Smooth muscle cell (in vitro differentiated cells): ENCODE measurements around the gene RALGAPA2. TPM values are rescaled to one million over a fixed set of nuclear protein-coding genes. Genes with fewer than 3 reads are reported as not detected.

Experiments used
- DNase-seq: peaks from one replicate; lab custom pipeline; 2025; ENCODE audit not compliant: unreplicated experiment; lab: John Stamatoyannopoulos, UW
- H2AFZ ChIP-seq: fragments of 200-600 bp; sonication (generic); 2 replicates; pipeline ENCODE4 v1.6.0; 2016; ENCODE audit warnings: antibody characterized with exemption, low read depth, mild to moderate bottlenecking
- H3F3A ChIP-seq: fragments of 200-600 bp; sonication (generic); 2 replicates; pipeline ENCODE4 v1.6.0; 2017; ENCODE audit warnings: antibody characterized with exemption, low read depth
- H3K27ac ChIP-seq: fragments of 200-600 bp; sonication (generic); 2 replicates; pipeline ENCODE4 v1.5.1; 2016; ENCODE audit warnings: low read depth, mild to moderate bottlenecking
- H3K27me3 ChIP-seq: fragments of 200-600 bp; sonication (generic); 2 replicates; pipeline ENCODE4 v1.6.1; 2016; ENCODE audit warnings: low read depth, mild to moderate bottlenecking
- H3K36me3 ChIP-seq: fragments of 200-600 bp; sonication (generic); 2 replicates; pipeline ENCODE4 v1.5.1; 2016; ENCODE audit warnings: low read depth
- H3K4me1 ChIP-seq: fragments of 200-600 bp; sonication (generic); 2 replicates; pipeline ENCODE4 v1.5.1; 2016; ENCODE audit warnings: low read depth
- H3K4me2 ChIP-seq: fragments of 200-600 bp; sonication (generic); 2 replicates; pipeline ENCODE4 v1.6.0; 2016; ENCODE audit warnings: mild to moderate bottlenecking
- H3K4me3 ChIP-seq: fragments of 200-600 bp; sonication (generic); 2 replicates; pipeline ENCODE4 v1.5.1; 2016; ENCODE audit warnings: mild to moderate bottlenecking
- H3K79me2 ChIP-seq: fragments of 200-600 bp; sonication (generic); 2 replicates; pipeline ENCODE4 v1.6.0; 2016; ENCODE audit warnings: low read depth, mild to moderate bottlenecking
- H3K9ac ChIP-seq: fragments of 200-600 bp; sonication (generic); 2 replicates; pipeline ENCODE4 v1.6.0; 2016; ENCODE audit warnings: low read depth
- H3K9me3 ChIP-seq: fragments of 200-600 bp; sonication (generic); replicated peaks from 2 replicates; pipeline ENCODE4 v1.5.1; 2016; ENCODE audit warnings: low read depth
- H4K20me1 ChIP-seq: fragments of 200-600 bp; sonication (generic); 2 replicates; pipeline ENCODE4 v1.6.0; 2016; ENCODE audit warnings: low read depth
- WGBS: methylation state at CpG from one replicate; pipeline ENCODE4 v1.1.7; 2016; ENCODE audit warnings: low lambda C conversion rate; 5-methylcytosine and 5-hydroxymethylcytosine counted together
- polyA plus RNA-seq: library from polyadenylated mRNA; unstranded; fragments of >200 nt; fragmentation: Nextera tagmentation; extraction: Ambion mirVana; gene quantifications from 2 replicates; pipeline ENCODE4 v1.2.1, GENCODE V29; 2016
- total RNA-seq: library from RNA; depleted of rRNA; stranded (reverse); fragments of >200 nt; gene quantifications from 2 replicates; pipeline ENCODE4 v1.2.3, GENCODE V29; 2014
- TF ChIP-seq, protein P1 (sequence below): fragments of 200-600 bp; sonication (generic); IDR thresholded peaks from 2 replicates; pipeline ENCODE4 v1.5.1; 2017; ENCODE audit warnings: borderline replicate concordance, mild to moderate bottlenecking, antibody characterized with exemption; ENCODE audit not compliant: insufficient read depth, poor library complexity, severe bottlenecking

RALGAPA2 gene
- total and polyA plus RNA-seq, 2 experiments from 2014 or later: 3.5 to 6.2 TPM

DNA sequence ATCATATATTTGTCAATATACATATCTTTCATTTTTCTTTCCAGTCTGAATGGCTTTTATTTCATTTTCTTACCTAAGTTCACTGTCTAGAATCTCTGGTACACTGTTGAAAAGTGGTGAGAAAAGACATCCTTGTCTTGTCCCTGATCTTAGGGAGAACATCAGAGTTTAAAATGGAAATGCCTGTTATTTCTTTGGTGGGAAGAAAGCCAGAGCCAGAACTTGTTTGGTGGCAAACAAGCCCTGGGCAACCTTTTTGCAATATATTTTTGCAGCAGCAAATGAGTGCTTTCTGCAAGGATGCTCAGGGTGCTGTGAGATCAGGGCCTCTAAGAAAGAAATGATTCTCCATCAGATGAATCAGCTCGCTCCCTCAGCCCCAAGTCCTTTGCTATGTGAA lies 156.6 kb downstream of the RALGAPA2 start:
- DNase-seq: no peak
- no peaks in the 10 kb centered on the region for H3K9me3 ChIP-seq
- no peaks in the 10 kb centered on the region for H3F3A ChIP-seq
- no peaks in the 10 kb centered on the region for H3K4me1 ChIP-seq
- no peak overlapping the region for H3K27ac ChIP-seq
- TF ChIP-seq, protein P1, sequence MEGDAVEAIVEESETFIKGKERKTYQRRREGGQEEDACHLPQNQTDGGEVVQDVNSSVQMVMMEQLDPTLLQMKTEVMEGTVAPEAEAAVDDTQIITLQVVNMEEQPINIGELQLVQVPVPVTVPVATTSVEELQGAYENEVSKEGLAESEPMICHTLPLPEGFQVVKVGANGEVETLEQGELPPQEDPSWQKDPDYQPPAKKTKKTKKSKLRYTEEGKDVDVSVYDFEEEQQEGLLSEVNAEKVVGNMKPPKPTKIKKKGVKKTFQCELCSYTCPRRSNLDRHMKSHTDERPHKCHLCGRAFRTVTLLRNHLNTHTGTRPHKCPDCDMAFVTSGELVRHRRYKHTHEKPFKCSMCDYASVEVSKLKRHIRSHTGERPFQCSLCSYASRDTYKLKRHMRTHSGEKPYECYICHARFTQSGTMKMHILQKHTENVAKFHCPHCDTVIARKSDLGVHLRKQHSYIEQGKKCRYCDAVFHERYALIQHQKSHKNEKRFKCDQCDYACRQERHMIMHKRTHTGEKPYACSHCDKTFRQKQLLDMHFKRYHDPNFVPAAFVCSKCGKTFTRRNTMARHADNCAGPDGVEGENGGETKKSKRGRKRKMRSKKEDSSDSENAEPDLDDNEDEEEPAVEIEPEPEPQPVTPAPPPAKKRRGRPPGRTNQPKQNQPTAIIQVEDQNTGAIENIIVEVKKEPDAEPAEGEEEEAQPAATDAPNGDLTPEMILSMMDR: no peak
- WGBS: 95% methylated on average over 1 of the region's 1 CpG
- no peaks in the 10 kb centered on the region for H4K20me1 ChIP-seq
- H3K36me3 ChIP-seq: no peaks in the 10 kb centered on the region
- H3K4me3 ChIP-seq: no peak overlapping the region
- no peaks in the 10 kb centered on the region for H3K27me3 ChIP-seq
- H2AFZ ChIP-seq: no peak overlapping the region
- no peaks in the 10 kb centered on the region for H3K79me2 ChIP-seq
- no peak overlapping the region for H3K4me2 ChIP-seq
- H3K9ac ChIP-seq: no peak overlapping the region

DNA sequence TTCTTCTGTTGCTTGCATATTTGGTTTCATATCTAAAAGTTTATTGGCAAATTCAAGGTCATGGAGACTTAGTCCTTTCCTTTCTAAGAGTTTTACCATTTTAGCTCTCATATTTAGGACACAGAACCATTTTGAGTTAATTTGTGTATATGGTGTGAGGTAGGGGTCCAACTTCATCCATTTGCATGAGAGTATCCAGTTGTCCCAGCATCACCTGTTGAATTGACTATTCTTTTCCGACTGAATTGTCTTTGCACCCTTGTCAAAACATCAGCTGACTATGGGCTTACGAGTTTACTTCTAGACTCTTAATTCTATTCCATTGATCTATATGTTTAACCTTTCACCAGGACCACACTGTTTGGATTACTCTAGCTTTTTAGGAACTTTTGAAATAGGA lies 157.5 kb downstream of the RALGAPA2 start:
- Histone ChIP-seq H3K9me3 (no peaks in the 10 kb centered on the region), H4K20me1 (no peaks in the 10 kb centered on the region), H3K4me1 (no peaks in the 10 kb centered on the region), H3K4me2 (no peak overlapping the region), H3K27ac (no peak overlapping the region), H3F3A (no peaks in the 10 kb centered on the region), H3K4me3 (no peak overlapping the region), H3K79me2 (no peaks in the 10 kb centered on the region), H3K9ac (no peak overlapping the region), H2AFZ (no peak overlapping the region), H3K27me3 (no peaks in the 10 kb centered on the region), H3K36me3 (no peaks in the 10 kb centered on the region)
- 81% methylated on average over 2 of the region's 2 CpGs for WGBS
- TF ChIP-seq, protein P1: no peak
- DNase-seq: no peak

DNA sequence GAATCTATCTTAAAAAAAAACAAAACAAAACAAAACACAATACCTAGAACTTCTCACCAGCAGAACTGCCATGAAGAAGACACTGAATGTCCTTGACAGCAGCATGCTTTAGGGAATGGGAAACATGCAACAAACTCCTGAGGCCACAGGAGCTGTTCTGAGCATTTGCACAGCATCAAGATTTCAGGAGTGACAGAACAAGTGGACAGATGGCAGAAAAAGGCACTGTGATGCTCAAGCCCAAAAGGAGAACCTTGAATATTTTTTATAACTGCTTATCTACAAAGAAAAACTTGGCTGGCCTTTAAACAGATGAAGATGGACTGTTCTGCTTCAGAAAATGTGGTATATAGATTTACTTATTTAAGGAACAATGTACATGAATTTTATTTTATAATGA lies 158.9 kb downstream of the RALGAPA2 start:
- H3K79me2 ChIP-seq: no peaks in the 10 kb centered on the region

DNA sequence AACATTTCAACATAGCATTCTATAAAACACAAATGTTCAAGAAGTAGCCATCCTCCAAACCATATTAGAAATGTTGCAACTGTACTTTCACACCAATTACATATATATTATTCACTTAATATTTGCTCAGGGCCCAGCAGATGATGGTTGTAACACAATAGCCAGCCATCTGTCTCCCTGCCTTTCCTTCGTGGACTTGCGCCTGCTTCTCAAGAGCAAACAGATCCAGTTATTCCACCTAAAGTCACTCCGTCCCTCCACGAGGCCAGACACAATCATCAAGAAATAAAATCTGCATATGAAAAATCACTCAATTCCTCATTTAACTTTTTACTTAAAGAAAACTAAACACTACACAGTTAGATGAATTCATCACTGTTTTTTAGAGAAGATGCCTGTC lies 160.4 kb downstream of the RALGAPA2 start:
- no peak overlapping the region for H2AFZ ChIP-seq
- H3K27me3 ChIP-seq: no peaks in the 10 kb centered on the region
- no peak overlapping the region for H3K27ac ChIP-seq
- no peaks in the 10 kb centered on the region for H4K20me1 ChIP-seq
- no peak for DNase-seq
- WGBS: 86% methylated on average over 4 of the region's 4 CpGs
- H3K4me2 ChIP-seq: no peak overlapping the region
- TF ChIP-seq, protein P1: no peak
- no peaks in the 10 kb centered on the region for H3K36me3 ChIP-seq
- H3K79me2 ChIP-seq: no peaks in the 10 kb centered on the region
- no peaks in the 10 kb centered on the region for H3F3A ChIP-seq
- no peak overlapping the region for H3K9ac ChIP-seq
- no peaks in the 10 kb centered on the region for H3K4me1 ChIP-seq
- H3K9me3 ChIP-seq: no peaks in the 10 kb centered on the region
- no peak overlapping the region for H3K4me3 ChIP-seq

More for the DNA sequence above, 158.9 kb downstream of the RALGAPA2 start:
- no peak overlapping the region for H3K9ac ChIP-seq
- H3K4me3 ChIP-seq: no peak overlapping the region
- H3F3A ChIP-seq: no peaks in the 10 kb centered on the region
- H3K9me3 ChIP-seq: no peaks in the 10 kb centered on the region
- H2AFZ ChIP-seq: no peak overlapping the region
- H3K27ac ChIP-seq: no peak overlapping the region
- no peak for DNase-seq
- no peaks in the 10 kb centered on the region for H3K36me3 ChIP-seq
- H4K20me1 ChIP-seq: no peaks in the 10 kb centered on the region
- H3K4me2 ChIP-seq: no peak overlapping the region
- no peaks in the 10 kb centered on the region for H3K27me3 ChIP-seq
- TF ChIP-seq, protein P1: no peak
- H3K4me1 ChIP-seq: no peaks in the 10 kb centered on the region
